GM12878 (cell line): ENCODE data around the gene TOR1AIP1. TPM values are rescaled to one million over a fixed set of nuclear protein-coding genes. Genes with fewer than 3 reads are reported as not detected.

Source experiments
- ATAC-seq: fragments of 200-7000 bp; cut with Tn5 transposase; 3 replicates; pipeline ENCODE4 v1.9.1; 2020; ENCODE audit warnings: mild to moderate bottlenecking, moderate library complexity
- BruUV-seq: library from RNA; stranded (reverse); fragments of 400-500 nt; replicated peaks from 2 replicates; lab custom pipeline; 2021; lab: Mats Ljungman, UMichigan
- CTCF ChIA-PET: fragments of 300-600 bp; sonication (Branson Sonifier 250); formaldehyde crosslinking; extraction: SDS; loops from one replicate; lab custom pipeline; 2021; ENCODE audit warnings: inconsistent platforms; lab: Yijun Ruan, JAX
- POLR2A ChIA-PET: fragments of 350-600 bp; formaldehyde crosslinking; extraction: SDS; loops from one replicate; lab custom pipeline; 2021; ENCODE audit warnings: inconsistent platforms; lab: Charles Lee
- RAD21 ChIA-PET: fragments of 300-600 bp; sonication (Branson Sonifier 250); formaldehyde crosslinking; loops from one replicate; lab custom pipeline; 2023; ENCODE audit warnings: antibody characterized with exemption; ENCODE audit not compliant: unreplicated experiment; lab: Charles Lee
- SMC1A ChIA-PET: fragments of 300-600 bp; sonication (Branson Sonifier 250); formaldehyde crosslinking; loops from one replicate; lab custom pipeline; 2023; ENCODE audit not compliant: unreplicated experiment, uncharacterized antibody; lab: Charles Lee
- DNase-seq: peaks from one replicate; pipeline ENCODE4 v3.0.0-alpha.2; 2011; ENCODE audit warnings: low read depth, low spot score
- FAIRE-seq: peaks from 3 replicates; lab custom pipeline; 2011; peaks lifted over from hg19 to GRCh38; lab: Jason Lieb, UNC
- H2AFZ ChIP-seq: 2 replicates; pipeline ENCODE4 v1.6.0; 2011; ENCODE audit warnings: low read depth, low read length, control low read depth; ENCODE audit not compliant: control insufficient read depth
- H3K27ac ChIP-seq: 2 replicates; pipeline ENCODE4 v1.5.1; 2011; ENCODE audit warnings: control low read depth; ENCODE audit not compliant: control insufficient read depth, insufficient read depth
- H3K27me3 ChIP-seq, 2 experiments: replicated peaks in 1 of 2; 2 replicates each; pipeline versions ENCODE4 v1.6.0 to v1.6.1; 2011; ENCODE audit warnings: low read length in 1 of 2; ENCODE audit not compliant: control insufficient read depth in 2 of 2, insufficient read depth in 2 of 2
- H3K36me3 ChIP-seq, 2 experiments: 2 replicates each; pipeline ENCODE4 v1.5.1; 2011; ENCODE audit warnings: low read length in 1 of 2; ENCODE audit not compliant: control insufficient read depth in 2 of 2, insufficient read depth in 2 of 2
- H3K4me1 ChIP-seq: 2 replicates; pipeline ENCODE4 v1.6.1; 2011; ENCODE audit warnings: mild to moderate bottlenecking, low read length, moderate library complexity, mixed read lengths; ENCODE audit not compliant: control insufficient read depth, insufficient read depth
- H3K4me2 ChIP-seq: 2 replicates; pipeline ENCODE4 v1.6.0; 2011; ENCODE audit warnings: control low read depth; ENCODE audit not compliant: control insufficient read depth, insufficient read depth
- H3K4me3 ChIP-seq: fragments of 200-600 bp; sonication (generic); 2 replicates; pipeline ENCODE4 v1.5.1; 2016
- H3K79me2 ChIP-seq: 2 replicates; pipeline ENCODE4 v1.6.0; 2011; ENCODE audit warnings: low read length; ENCODE audit not compliant: control insufficient read depth, insufficient read depth
- H3K9ac ChIP-seq: 2 replicates; pipeline ENCODE4 v1.8.0; 2011; ENCODE audit warnings: low read length, control low read depth, mixed read lengths; ENCODE audit not compliant: control insufficient read depth, insufficient read depth
- H3K9me3 ChIP-seq: replicated peaks from 3 replicates; pipeline ENCODE4 v1.5.1; 2011; ENCODE audit warnings: mild to moderate bottlenecking, low read length; ENCODE audit not compliant: control insufficient read depth, insufficient read depth
- H4K20me1 ChIP-seq: 2 replicates; pipeline ENCODE4 v1.6.0; 2011; ENCODE audit not compliant: control insufficient read depth, insufficient read depth
- ATF2 ChIP-seq: IDR thresholded peaks from 2 replicates; pipeline ENCODE4 v1.6.1; 2012; ENCODE audit warnings: low read length, inconsistent platforms
- BACH1 ChIP-seq: fragments of 450-650 bp; IDR thresholded peaks from 2 replicates; pipeline ENCODE4 v1.6.1; 2017; ENCODE audit warnings: mild to moderate bottlenecking, borderline replicate concordance
- E4F1 ChIP-seq: fragments of 450-650 bp; IDR thresholded peaks from 2 replicates; pipeline ENCODE4 v1.6.1; 2018; ENCODE audit warnings: borderline replicate concordance, mild to moderate bottlenecking; ENCODE audit not compliant: partially characterized antibody
- RAD51 ChIP-seq: fragments of 450-650 bp; IDR thresholded peaks from 2 replicates; pipeline ENCODE4 v1.6.1; 2016; ENCODE audit warnings: moderate library complexity, mild to moderate bottlenecking, inconsistent platforms
- RCOR1 ChIP-seq: conservative IDR thresholded peaks from 2 replicates; pipeline ENCODE4 v1.6.1; 2012; ENCODE audit warnings: low read depth, low read length, improper control_type of control experiment
- ZNF24 ChIP-seq: fragments of 450-650 bp; IDR thresholded peaks from 2 replicates; pipeline ENCODE4 v1.6.1; 2017; ENCODE audit warnings: antibody characterized with exemption, mild to moderate bottlenecking
- WGBS: methylation state at CpG from one replicate; pipeline ENCODE4 v1.1.6; 2016; ENCODE audit warnings: low lambda C conversion rate; ENCODE audit not compliant: insufficient replicate concordance, insufficient coverage; ENCODE audit errors: missing lambda C conversion rate; 5-methylcytosine and 5-hydroxymethylcytosine counted together
- in situ Hi-C: fragments of 300-500 bp; cut with MboI; formaldehyde crosslinking; loops from 9 replicates; pipeline ENCODE4 v1.14.3; 2018; ENCODE audit warnings: mixed read lengths
- intact Hi-C: fragments of 100-400 bp; cut with micrococcal nuclease; formaldehyde crosslinking; loops from one replicate; pipeline ENCODE4 v1.14.2; 2022; ENCODE audit not compliant: unreplicated experiment
- polyA plus RNA-seq, 11 experiments: library from polyadenylated mRNA; depleted of rRNA in 4 of 11; unstranded in 6 of 11; stranded (reverse) in 5 of 11; fragments of >200 nt; fragmentation: Nextera tagmentation in 4 of 11; fragmentation: Illumina TruSeq in 1 of 11; extraction: Ambion mirVana in 4 of 11; extraction: Trizol in 1 of 11; gene quantifications; 1 replicate in 1 of 11; 2 replicates in 10 of 11; pipeline versions ENCODE4 v1.2.1 to v1.2.3, GENCODE V29; 2011 to 2016; ENCODE audit warnings: inconsistent platforms in 2 of 11, missing spikeins in 2 of 11, low read depth in 1 of 11
- total RNA-seq, 4 experiments: library from RNA; depleted of rRNA in 3 of 4; stranded (reverse); fragments of >200 nt in 3 of 4; fragmentation: Illumina TruSeq in 1 of 4; extraction: Trizol in 1 of 4; gene quantifications; 2 replicates each; pipeline versions ENCODE4 v1.2.1 to v1.2.3, GENCODE V29; 2013 to 2021

Gene TOR1AIP1
- total and polyA plus RNA-seq, 10 of the 15 experiments (the other 5 are each of a cell fraction or from before 2014, with no cell fraction given) = 14.8 to 36.0 (median 25.8) TPM

GRCh38 chr1:179950651-179951050 is 68.6 kb downstream of the TOR1AIP1 start:
- H3K27ac ChIP-seq = no peak overlapping the region
- no peak for DNase-seq
- H3K4me2 ChIP-seq = no peak overlapping the region
- H3K4me1 ChIP-seq = peaks cover 21% of the 10 kb centered on the region
- WGBS = 98% methylated on average over 7 of the region's 7 CpGs
- ChIA-PET CTCF (no interaction called here), SMC1A (interaction anchor here (1.2 to 1.9 kb wide), 5 partner anchors 10 to 244 kb away, joined by 3 to 5 read pairs (median 3); no protein-coding TSS in a partner anchor), POLR2A (interaction anchor here (0.6 kb wide), 1 partner anchor 12 kb away, joined by 3 read pairs; no protein-coding TSS in a partner anchor), RAD21 (no interaction called here)
- no peak overlapping the region for H3K4me3 ChIP-seq
- TF ChIP-seq ZNF24 (no peak), RCOR1 (no peak), RAD51 (no peak), E4F1 (no peak), BACH1 (no peak), ATF2 (no peak)
- in situ Hi-C loops (loop anchor here (5.0 kb wide), 1 partner anchor 68 kb away; the partner anchor contains the start of gene TOR1AIP1), intact Hi-C loops (no loop called here)
- no peak overlapping the region for H2AFZ ChIP-seq
- BruUV-seq = no TSS peak
- H4K20me1 ChIP-seq = no peaks in the 10 kb centered on the region
- peaks cover 21% of the 10 kb centered on the region for H3K79me2 ChIP-seq
- H3K9me3 ChIP-seq = no peaks in the 10 kb centered on the region
- ATAC-seq = no peak
- H3K36me3 ChIP-seq = no peaks in the 10 kb centered on the region
- no peak for FAIRE-seq
- no peak overlapping the region for H3K9ac ChIP-seq
- no peaks in the 10 kb centered on the region for H3K27me3 ChIP-seq
